HepG2 (cell line): ENCODE data around the gene SIAH2. TPM values are rescaled to one million over a fixed set of nuclear protein-coding genes. Genes with fewer than 3 reads are reported as not detected.

Source experiments
- DRAP1 ChIP-seq: IDR thresholded peaks from 2 replicates; pipeline ENCODE4 v1.6.1; 2016; ENCODE audit warnings: missing genetic modification reagents, missing compliant biosample characterization
- EZH2 ChIP-seq: conservative IDR thresholded peaks from 2 replicates; pipeline ENCODE4 v1.6.1; 2012; ENCODE audit warnings: mild to moderate bottlenecking, low read depth, low read length, moderate library complexity
- HNF1A ChIP-seq, 2 experiments: sonication (generic) in 1 of 2; formaldehyde crosslinking in 1 of 2; IDR thresholded peaks; 2 replicates each; pipeline versions ENCODE4 v1.4.0 to v1.6.1; 2016 to 2020; ENCODE audit warnings: borderline replicate concordance in 1 of 2, low read depth in 1 of 2, mild to moderate bottlenecking in 1 of 2, missing genetic modification reagents in 1 of 2
- KLF12 ChIP-seq: sonication (generic); formaldehyde crosslinking; IDR thresholded peaks from 2 replicates; pipeline ENCODE4 v1.4.0; 2020; ENCODE audit warnings: missing genetic modification reagents, borderline replicate concordance
- POLR2AphosphoS2 ChIP-seq: IDR thresholded peaks from 2 replicates; pipeline ENCODE4 v1.6.1; 2011; ENCODE audit warnings: low read depth, low read length, improper control_type of control experiment
- SCMH1 ChIP-seq: sonication (generic); formaldehyde crosslinking; IDR thresholded peaks from 2 replicates; pipeline ENCODE4 v1.9.0; 2021; ENCODE audit warnings: missing genetic modification reagents, mild to moderate bottlenecking, borderline replicate concordance
- SMAD1 ChIP-seq: sonication (generic); formaldehyde crosslinking; IDR thresholded peaks from 2 replicates; pipeline ENCODE4 v1.4.0; 2020; ENCODE audit warnings: missing genetic modification reagents, low read depth, mild to moderate bottlenecking, borderline replicate concordance
- SSRP1 ChIP-seq: IDR thresholded peaks from 2 replicates; pipeline ENCODE4 v1.6.1; 2016; ENCODE audit warnings: control low read depth
- THAP11 ChIP-seq: IDR thresholded peaks from 2 replicates; pipeline ENCODE4 v1.6.1; 2016; ENCODE audit warnings: missing biosample characterization, missing genetic modification reagents
- ZNF281 ChIP-seq: sonication (generic); formaldehyde crosslinking; IDR thresholded peaks from 2 replicates; pipeline ENCODE4 v1.4.0; 2020; ENCODE audit warnings: missing genetic modification reagents, borderline replicate concordance
- ZNF337 ChIP-seq: sonication (generic); formaldehyde crosslinking; IDR thresholded peaks from 2 replicates; pipeline ENCODE4 v1.5.1; 2020; ENCODE audit warnings: missing genetic modification reagents, low read depth, mild to moderate bottlenecking, borderline replicate concordance
- ZNF550 ChIP-seq: sonication (generic); formaldehyde crosslinking; IDR thresholded peaks from 2 replicates; pipeline ENCODE4 v1.4.0; 2020; ENCODE audit warnings: mild to moderate bottlenecking, missing genetic modification reagents, borderline replicate concordance
- ZNF574 ChIP-seq: sonication (generic); formaldehyde crosslinking; IDR thresholded peaks from 2 replicates; pipeline ENCODE4 v1.4.0; 2020; ENCODE audit warnings: missing genetic modification reagents
- ZNF678 ChIP-seq: sonication (generic); formaldehyde crosslinking; IDR thresholded peaks from 2 replicates; pipeline ENCODE4 v1.4.0; 2020; ENCODE audit warnings: mild to moderate bottlenecking, missing genetic modification reagents
- ZNF709 ChIP-seq: sonication (generic); formaldehyde crosslinking; IDR thresholded peaks from 2 replicates; pipeline ENCODE4 v1.5.0; 2020; ENCODE audit warnings: mild to moderate bottlenecking, missing genetic modification reagents
- polyA plus RNA-seq, 8 experiments: library from polyadenylated mRNA; depleted of rRNA in 3 of 8; stranded (reverse) in 7 of 8; unstranded in 1 of 8; fragments of >200 nt; fragmentation: Illumina TruSeq in 4 of 8; extraction: Trizol in 4 of 8; gene quantifications; 2 replicates each; pipeline versions ENCODE4 v1.2.1 to v1.2.3, GENCODE V29; 2011 to 2016; ENCODE audit warnings: low read depth in 4 of 8, missing spikeins in 1 of 8, mixed read lengths in 1 of 8; ENCODE audit not compliant: insufficient read depth in 1 of 8
- total RNA-seq, 5 experiments: library from RNA; depleted of rRNA; stranded (reverse); fragments of >200 nt; fragmentation: Illumina TruSeq; extraction: Trizol; gene quantifications; 2 replicates each; pipeline ENCODE4 v1.2.3, GENCODE V29; 2016; ENCODE audit warnings: low read depth in 1 of 5
- TF ChIP-seq, protein P1 (sequence below), 2 experiments: sonication (generic) in 1 of 2; formaldehyde crosslinking in 1 of 2; IDR thresholded peaks; 2 replicates each; pipeline versions ENCODE4 v1.4.0 to v1.6.1; 2018 to 2020; ENCODE audit warnings: missing genetic modification reagents in 2 of 2, borderline replicate concordance in 1 of 2, low read depth in 1 of 2, mild to moderate bottlenecking in 1 of 2, missing biosample characterization in 1 of 2

The SIAH2 gene
- total and polyA plus RNA-seq, 2 of the 13 experiments (the other 11 are each of a cell fraction or from before 2014, with no cell fraction given) = 71.8 to 117 TPM

- TF ChIP-seq HNF1A (IDR thresholded peaks at IDR 0.05; ENCODE audit: low read depth) (no peak), HNF1A (CRISPR knock-in tag; IDR thresholded peaks at IDR 0.05; ENCODE audit: borderline replicate concordance) (no peak), ZNF678 (CRISPR knock-in tag) (no peak), ZNF337 (no peak), EZH2 (no peak), DRAP1 (CRISPR knock-in tag) (peak; percentile 60), ZNF709 (CRISPR knock-in tag) (peak; percentile 56; the same call in 1 of the 2 replicates), THAP11 (CRISPR knock-in tag) (peak; percentile 33; the same call in 1 of the 2 replicates), SCMH1 (CRISPR knock-in tag) (no peak), POLR2AphosphoS2 (no peak), SSRP1 (CRISPR knock-in tag) (no peak), KLF12 (CRISPR knock-in tag) (no peak), SMAD1 (no peak), ZNF550 (CRISPR knock-in tag) (no peak), ZNF281 (0 out of 2 replicates have a peak, but pooled peaks have one; percentile 5), ZNF574 (CRISPR knock-in tag) (0 out of 2 replicates have a peak, but pooled peaks have one; percentile 36)
- TF ChIP-seq, protein P1, sequence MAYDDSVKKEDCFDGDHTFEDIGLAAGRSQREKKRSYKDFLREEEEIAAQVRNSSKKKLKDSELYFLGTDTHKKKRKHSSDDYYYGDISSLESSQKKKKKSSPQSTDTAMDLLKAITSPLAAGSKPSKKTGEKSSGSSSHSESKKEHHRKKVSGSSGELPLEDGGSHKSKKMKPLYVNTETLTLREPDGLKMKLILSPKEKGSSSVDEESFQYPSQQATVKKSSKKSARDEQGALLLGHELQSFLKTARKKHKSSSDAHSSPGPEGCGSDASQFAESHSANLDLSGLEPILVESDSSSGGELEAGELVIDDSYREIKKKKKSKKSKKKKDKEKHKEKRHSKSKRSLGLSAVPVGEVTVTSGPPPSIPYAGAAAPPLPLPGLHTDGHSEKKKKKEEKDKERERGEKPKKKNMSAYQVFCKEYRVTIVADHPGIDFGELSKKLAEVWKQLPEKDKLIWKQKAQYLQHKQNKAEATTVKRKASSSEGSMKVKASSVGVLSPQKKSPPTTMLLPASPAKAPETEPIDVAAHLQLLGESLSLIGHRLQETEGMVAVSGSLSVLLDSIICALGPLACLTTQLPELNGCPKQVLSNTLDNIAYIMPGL (CRISPR knock-in tag; IDR thresholded peaks at IDR 0.05; ENCODE audit: borderline replicate concordance in 1 of 2, low read depth in 1 of 2) = peak; percentile 40 to 85; a peak in 2 of 4 replicates
Measured at GRCh38 chr3:150703756-150704344, 59.1 kb downstream of the SIAH2 start, which contains the start of gene ERICH6 (continued).
